Loucy (cell line): ENCODE measurements around the gene ZNF208.

Experiments used
- H2AFZ ChIP-seq: fragments of 200-600 bp; sonication (generic); 2 replicates; pipeline ENCODE4 v1.6.0; 2016; ENCODE audit warnings: antibody characterized with exemption, mild to moderate bottlenecking, low read length, moderate library complexity
- H3F3A ChIP-seq: fragments of 200-600 bp; 2 replicates; pipeline ENCODE4 v1.6.0; 2016; ENCODE audit warnings: antibody characterized with exemption, low read depth, mild to moderate bottlenecking
- H3K27me3 ChIP-seq: fragments of 200-600 bp; sonication (generic); 2 replicates; pipeline ENCODE4 v1.6.1; 2014; ENCODE audit warnings: low read length, mild to moderate bottlenecking; ENCODE audit not compliant: insufficient read depth, poor library complexity, severe bottlenecking
- H3K36me3 ChIP-seq: fragments of 200-600 bp; sonication (generic); 2 replicates; pipeline ENCODE4 v1.6.1; 2016; ENCODE audit warnings: low read length; ENCODE audit not compliant: insufficient read depth
- H3K4me1 ChIP-seq: fragments of 200-600 bp; sonication (generic); 2 replicates; pipeline ENCODE4 v1.5.1; 2014; ENCODE audit warnings: low read length, mild to moderate bottlenecking; ENCODE audit not compliant: insufficient read depth, poor library complexity, severe bottlenecking
- H3K4me2 ChIP-seq: fragments of 200-600 bp; sonication (generic); 2 replicates; pipeline ENCODE4 v1.6.0; 2014; ENCODE audit warnings: antibody characterized with exemption, low read length, low read depth, mild to moderate bottlenecking; ENCODE audit not compliant: poor library complexity, severe bottlenecking
- H3K4me3 ChIP-seq: fragments of 200-600 bp; sonication (generic); 2 replicates; pipeline ENCODE4 v1.5.1; 2014; ENCODE audit warnings: low read length, mild to moderate bottlenecking, mixed read lengths; ENCODE audit not compliant: poor library complexity, severe bottlenecking
- H3K79me2 ChIP-seq: fragments of 200-600 bp; sonication (generic); 2 replicates; pipeline ENCODE4 v1.6.1; 2014; ENCODE audit warnings: low read length; ENCODE audit not compliant: insufficient read depth
- H3K9ac ChIP-seq: fragments of 200-600 bp; sonication (generic); 2 replicates; pipeline ENCODE4 v1.6.0; 2014; ENCODE audit warnings: mild to moderate bottlenecking, low read depth, low read length, moderate library complexity; ENCODE audit not compliant: poor library complexity, severe bottlenecking
- H3K9me2 ChIP-seq: fragments of 200-600 bp; sonication (generic); replicated peaks from 2 replicates; pipeline ENCODE4 v1.6.1; 2016; ENCODE audit warnings: low read depth, low read length, mixed read lengths
- H3K9me3 ChIP-seq: fragments of 200-600 bp; sonication (generic); 2 replicates; pipeline ENCODE4 v1.6.1; 2014; ENCODE audit warnings: mild to moderate bottlenecking, antibody characterized with exemption, low read length, low read depth; ENCODE audit not compliant: insufficient read depth
- H4K20me1 ChIP-seq: fragments of 200-600 bp; sonication (generic); 2 replicates; pipeline ENCODE4 v1.6.0; 2014; ENCODE audit warnings: antibody characterized with exemption, low read length, mild to moderate bottlenecking; ENCODE audit not compliant: insufficient read depth, poor library complexity, severe bottlenecking
- EZH2phosphoT487 ChIP-seq: fragments of 200-600 bp; IDR thresholded peaks from 2 replicates; pipeline ENCODE4 v1.6.1; 2018; ENCODE audit warnings: antibody characterized with exemption, mild to moderate bottlenecking, moderate library complexity, borderline replicate concordance
- TF ChIP-seq, protein P1 (sequence below): fragments of 200-600 bp; sonication (generic); conservative IDR thresholded peaks from 2 replicates; pipeline ENCODE4 v1.5.1; 2014; ENCODE audit warnings: mild to moderate bottlenecking, antibody characterized with exemption, low read length

Gene ZNF208

DNA sequence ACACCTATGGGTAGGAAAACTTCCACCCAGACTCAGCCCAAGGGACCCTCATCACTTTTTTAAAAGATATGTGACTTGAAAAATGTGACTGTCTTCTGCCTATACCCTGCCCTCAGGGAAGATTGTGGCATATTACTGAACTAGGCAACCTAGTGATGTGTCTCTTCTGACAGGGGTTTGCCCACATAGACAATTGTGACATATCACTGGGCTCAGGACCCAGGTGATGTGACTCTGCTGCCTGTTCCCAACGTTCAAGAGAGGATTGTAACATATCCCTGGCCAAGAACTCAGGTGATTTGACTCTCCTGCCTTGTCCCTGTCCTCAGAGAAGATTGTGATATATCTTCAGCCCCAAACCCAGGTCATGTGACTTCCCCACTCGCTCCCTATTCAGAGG lies 88.5 kb downstream of the ZNF208 start:
- no peaks in the 10 kb centered on the region for H3K27me3 ChIP-seq
- TF ChIP-seq, protein P1, sequence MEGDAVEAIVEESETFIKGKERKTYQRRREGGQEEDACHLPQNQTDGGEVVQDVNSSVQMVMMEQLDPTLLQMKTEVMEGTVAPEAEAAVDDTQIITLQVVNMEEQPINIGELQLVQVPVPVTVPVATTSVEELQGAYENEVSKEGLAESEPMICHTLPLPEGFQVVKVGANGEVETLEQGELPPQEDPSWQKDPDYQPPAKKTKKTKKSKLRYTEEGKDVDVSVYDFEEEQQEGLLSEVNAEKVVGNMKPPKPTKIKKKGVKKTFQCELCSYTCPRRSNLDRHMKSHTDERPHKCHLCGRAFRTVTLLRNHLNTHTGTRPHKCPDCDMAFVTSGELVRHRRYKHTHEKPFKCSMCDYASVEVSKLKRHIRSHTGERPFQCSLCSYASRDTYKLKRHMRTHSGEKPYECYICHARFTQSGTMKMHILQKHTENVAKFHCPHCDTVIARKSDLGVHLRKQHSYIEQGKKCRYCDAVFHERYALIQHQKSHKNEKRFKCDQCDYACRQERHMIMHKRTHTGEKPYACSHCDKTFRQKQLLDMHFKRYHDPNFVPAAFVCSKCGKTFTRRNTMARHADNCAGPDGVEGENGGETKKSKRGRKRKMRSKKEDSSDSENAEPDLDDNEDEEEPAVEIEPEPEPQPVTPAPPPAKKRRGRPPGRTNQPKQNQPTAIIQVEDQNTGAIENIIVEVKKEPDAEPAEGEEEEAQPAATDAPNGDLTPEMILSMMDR = no peak
- no peak for TF ChIP-seq EZH2phosphoT487
- H3K4me1 ChIP-seq = no peaks in the 10 kb centered on the region
- H3K9me3 ChIP-seq = peaks cover 6% of the 10 kb centered on the region
- H4K20me1 ChIP-seq = no peaks in the 10 kb centered on the region
- no peaks in the 10 kb centered on the region for H3K36me3 ChIP-seq
- H3K79me2 ChIP-seq = no peaks in the 10 kb centered on the region
- no peak overlapping the region for H3K4me2 ChIP-seq
- no peaks in the 10 kb centered on the region for H3F3A ChIP-seq
- H3K9ac ChIP-seq = no peak overlapping the region
- H2AFZ ChIP-seq = no peak overlapping the region
- H3K9me2 ChIP-seq = no peaks in the 10 kb centered on the region
- H3K4me3 ChIP-seq = no peak overlapping the region

DNA sequence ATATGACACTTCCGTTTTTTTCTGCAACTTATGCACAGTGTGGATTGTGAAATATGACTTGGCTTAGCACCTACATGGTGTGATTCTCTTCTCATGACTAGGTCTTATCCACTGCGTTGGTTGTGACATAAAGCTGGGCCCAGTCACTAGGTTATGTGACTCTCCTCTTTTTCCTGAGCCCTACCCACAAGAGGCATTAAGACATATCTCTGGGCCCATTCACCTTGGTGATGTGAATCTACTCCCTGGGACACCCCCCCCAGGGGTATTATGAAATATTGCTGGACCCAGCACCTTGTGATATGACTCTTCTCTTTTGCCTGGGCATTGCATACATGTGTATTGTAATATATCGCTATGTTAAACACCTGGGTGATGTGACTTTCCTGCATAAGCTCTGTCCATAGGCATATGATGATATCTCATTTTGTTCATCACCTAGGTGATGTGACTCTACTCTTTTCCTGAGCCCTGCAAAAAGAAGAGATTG lies 89.0 kb downstream of the ZNF208 start:
- Histone ChIP-seq H4K20me1 (no peaks in the 10 kb centered on the region), H3K79me2 (no peaks in the 10 kb centered on the region), H3K9me2 (no peaks in the 10 kb centered on the region), H3K9me3 (peaks cover 6% of the 10 kb centered on the region), H3K36me3 (no peaks in the 10 kb centered on the region), H3K27me3 (no peaks in the 10 kb centered on the region), H3K4me2 (no peak overlapping the region), H3K4me3 (no peak overlapping the region), H3K4me1 (no peaks in the 10 kb centered on the region), H3K9ac (no peak overlapping the region), H2AFZ (no peak overlapping the region), H3F3A (no peaks in the 10 kb centered on the region)
- TF ChIP-seq, protein P1 = no peak
- TF ChIP-seq EZH2phosphoT487 = no peak

DNA sequence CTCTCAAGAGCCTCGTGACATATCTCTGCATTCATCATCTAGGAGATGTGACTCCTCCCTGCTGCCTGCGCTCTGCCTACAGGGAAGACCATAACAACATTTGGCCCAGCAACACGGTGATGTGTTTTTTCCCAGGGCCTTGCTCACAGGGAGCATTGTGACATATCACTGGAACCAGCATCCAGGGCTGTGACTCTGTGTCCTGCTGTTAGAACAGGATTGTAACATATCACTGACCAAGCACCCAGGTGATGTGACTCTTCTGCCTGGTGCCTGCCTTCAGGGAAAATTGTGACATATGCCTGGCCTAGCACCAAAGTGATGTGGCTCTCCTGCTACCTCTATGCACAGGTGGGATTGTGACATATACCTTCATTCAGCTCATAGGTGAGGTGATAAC lies 95.3 kb downstream of the ZNF208 start:
- no peak overlapping the region for H2AFZ ChIP-seq
- no peaks in the 10 kb centered on the region for H3K79me2 ChIP-seq
- TF ChIP-seq, protein P1 = no peak
- TF ChIP-seq EZH2phosphoT487 = no peak
- H3K9me2 ChIP-seq = no peaks in the 10 kb centered on the region
- H3K9me3 ChIP-seq = no peaks in the 10 kb centered on the region; the same call in 1 of the 2 replicates
- no peaks in the 10 kb centered on the region for H3F3A ChIP-seq
- no peaks in the 10 kb centered on the region for H3K36me3 ChIP-seq
- no peak overlapping the region for H3K9ac ChIP-seq
- H3K4me1 ChIP-seq = no peaks in the 10 kb centered on the region
- H4K20me1 ChIP-seq = no peaks in the 10 kb centered on the region
- no peaks in the 10 kb centered on the region for H3K27me3 ChIP-seq
- no peak overlapping the region for H3K4me2 ChIP-seq
- no peak overlapping the region for H3K4me3 ChIP-seq
